ENCODE measurements around the gene PKDREJ.
"Not testable (repeated sequence)": the region's sequence is repeated elsewhere in the genome, so short reads cannot be mapped to it uniquely, and the experiment has no call there.

PKDREJ gene

DNA sequence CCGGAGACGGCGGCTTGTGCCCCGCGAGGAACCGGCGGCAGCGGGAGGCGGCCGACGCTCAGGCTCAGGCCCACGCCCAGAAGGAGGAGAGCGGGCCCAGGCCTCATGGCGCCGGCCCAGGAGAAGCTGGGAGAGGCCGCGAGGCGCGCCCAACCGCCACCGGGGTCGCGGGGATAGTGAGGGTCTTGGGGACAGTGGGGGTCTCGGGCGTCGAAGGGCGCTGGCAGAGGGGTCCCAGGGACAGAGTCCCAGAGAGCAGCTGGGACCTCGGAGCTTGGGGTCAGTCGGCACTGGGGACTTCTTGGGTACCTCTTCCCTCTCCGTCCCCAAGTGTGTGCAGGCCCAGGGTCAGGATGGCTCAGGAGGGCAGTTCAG lies at the start of gene PKDREJ:
PKDREJ (minus strand) TSS at position 128 of the 375 bp plus-strand sequence; CDS start at position 107, 21 bp downstream.
- no peak for DNase-seq

- not testable (repeated sequence) for DNase-seq
Observed at GRCh38 chr22:46312848-46313247, 49.7 kb upstream of the PKDREJ start.

DNA sequence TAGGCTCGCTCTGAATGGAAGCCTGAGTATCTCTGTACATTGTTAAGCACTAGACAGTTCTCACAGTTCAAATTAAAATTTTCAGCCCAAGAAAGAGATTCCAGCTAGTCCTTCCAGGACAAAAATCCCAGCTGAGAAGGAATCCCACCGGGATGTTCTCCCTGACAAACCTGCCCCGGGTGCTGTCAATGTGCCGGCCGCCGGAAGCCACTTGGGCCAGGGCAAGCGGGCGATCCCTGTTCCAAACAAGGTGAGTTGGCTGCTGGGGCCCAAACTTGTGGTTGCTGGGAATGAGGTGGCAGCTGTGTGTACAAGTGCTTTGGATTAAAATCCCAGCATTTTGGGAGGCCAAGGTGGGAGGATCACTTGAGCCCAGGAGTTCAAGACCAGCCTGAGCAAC lies 48.9 kb upstream of the PKDREJ start:
- no peak for DNase-seq

DNA sequence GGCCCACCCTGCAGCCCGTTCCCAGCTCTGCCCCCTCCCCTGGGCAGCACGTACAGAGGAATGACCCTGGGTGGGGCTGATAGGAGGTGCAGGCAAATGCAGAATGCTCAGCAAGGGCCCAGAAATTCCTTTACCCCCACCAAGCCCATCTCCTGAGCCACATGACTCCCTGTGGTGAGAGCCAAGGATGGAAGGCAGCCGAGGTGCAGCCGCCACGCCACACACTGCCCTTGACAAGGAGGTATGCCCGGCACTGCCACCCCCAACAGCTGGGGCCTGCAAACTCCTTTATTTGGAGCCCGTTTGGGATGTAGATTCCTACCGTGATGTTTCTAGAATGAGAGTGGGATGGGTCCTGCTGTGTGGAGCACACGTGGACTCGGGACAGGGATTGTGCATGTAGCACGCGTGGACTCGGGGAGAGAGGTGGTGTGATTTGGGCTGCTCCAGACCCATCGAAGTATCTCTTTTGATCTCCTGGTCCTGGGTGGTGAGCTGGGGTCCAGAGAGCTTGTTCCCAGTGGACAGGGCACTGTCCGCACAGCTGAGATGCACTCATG lies 46.5 kb upstream of the PKDREJ start:
- no peak for DNase-seq

GRCh38 chr22:46308283-46308988 lies 45.3 kb upstream of the PKDREJ start:
- DNase-seq, result no peak

DNA sequence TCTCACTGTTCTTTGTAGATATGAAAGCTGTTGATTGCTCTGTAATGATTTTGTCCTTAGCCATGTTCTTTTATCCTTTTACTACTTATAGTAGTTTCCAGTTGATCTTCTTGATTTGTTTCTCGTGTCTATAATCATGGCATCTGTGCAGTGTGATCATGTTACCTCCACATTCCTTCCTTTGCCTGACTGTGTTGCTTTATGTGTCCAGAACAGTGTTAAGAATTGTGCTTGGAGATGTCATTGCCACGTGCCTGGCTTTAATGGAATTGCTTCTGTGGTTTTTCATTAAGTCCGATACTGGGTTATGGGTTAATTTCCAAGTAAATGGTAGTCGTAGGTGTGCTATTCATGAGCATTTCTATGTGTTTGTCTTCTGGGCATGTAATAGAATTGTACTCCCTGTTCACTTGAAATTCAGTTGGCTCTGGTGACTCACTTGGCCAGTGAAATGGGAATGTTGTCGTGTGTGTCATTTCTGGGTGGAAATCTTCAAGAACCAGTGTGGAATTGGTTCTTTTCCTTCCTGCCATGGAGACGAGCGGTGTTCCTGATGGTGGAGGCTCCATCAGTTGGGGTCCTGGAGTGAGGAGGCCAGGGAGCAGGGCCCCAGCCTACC lies 40.3 kb upstream of the PKDREJ start:
- DNase-seq, result no peak

GRCh38 chr22:46300491-46300890 lies 37.3 kb upstream of the PKDREJ start:
- no peak for DNase-seq

- DNase-seq, result no peak
Observed at GRCh38 chr22:46299101-46299500, 36.0 kb upstream of the PKDREJ start.

- DNase-seq, result no peak
Observed at GRCh38 chr22:46297151-46297812, 34.1 kb upstream of the PKDREJ start.

- peak; percentile 89 for DNase-seq
Observed at GRCh38 chr22:46296257-46297150, 33.4 kb upstream of the PKDREJ start, which contains the start of gene GTSE1. GTSE1 (plus strand) TSS chr22:46296870; CDS start chr22:46297401, 531 bp downstream.

DNA sequence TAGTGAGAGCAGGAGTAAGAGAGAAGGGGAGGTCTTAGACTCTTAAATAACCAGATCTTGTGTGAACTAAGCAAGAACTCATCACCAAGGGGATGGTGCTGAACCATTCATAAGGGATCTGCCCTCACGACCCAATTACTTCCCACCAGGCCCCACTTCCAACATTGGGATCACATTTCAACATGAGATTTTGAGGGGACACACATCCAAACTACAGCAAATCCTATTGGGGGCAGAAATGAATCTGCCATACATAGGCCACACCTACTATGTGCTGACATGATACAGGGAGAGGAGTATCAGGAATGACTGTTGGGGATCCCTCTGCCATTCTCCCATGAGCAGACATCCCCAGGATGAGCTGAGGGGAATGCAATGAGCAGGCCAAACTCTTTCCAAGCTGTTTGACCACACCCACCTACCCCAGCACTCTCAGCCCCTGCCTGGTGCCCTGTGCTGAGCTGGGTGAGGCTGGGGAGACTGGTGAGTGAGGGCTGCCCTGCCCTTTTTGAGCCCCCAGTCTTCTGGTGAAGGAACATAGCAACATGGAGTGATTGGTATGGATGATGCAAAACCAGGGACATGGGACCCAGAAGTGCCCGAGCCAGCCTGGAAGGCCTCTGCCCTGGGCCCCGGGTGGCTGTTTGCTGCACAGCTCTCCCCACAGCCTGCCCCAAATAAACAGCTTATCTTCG lies 32.3 kb upstream of the PKDREJ start:
- DNase-seq, result no peak

GRCh38 chr22:46294784-46295183 lies 31.6 kb upstream of the PKDREJ start:
- DNase-seq, result no peak

DNA sequence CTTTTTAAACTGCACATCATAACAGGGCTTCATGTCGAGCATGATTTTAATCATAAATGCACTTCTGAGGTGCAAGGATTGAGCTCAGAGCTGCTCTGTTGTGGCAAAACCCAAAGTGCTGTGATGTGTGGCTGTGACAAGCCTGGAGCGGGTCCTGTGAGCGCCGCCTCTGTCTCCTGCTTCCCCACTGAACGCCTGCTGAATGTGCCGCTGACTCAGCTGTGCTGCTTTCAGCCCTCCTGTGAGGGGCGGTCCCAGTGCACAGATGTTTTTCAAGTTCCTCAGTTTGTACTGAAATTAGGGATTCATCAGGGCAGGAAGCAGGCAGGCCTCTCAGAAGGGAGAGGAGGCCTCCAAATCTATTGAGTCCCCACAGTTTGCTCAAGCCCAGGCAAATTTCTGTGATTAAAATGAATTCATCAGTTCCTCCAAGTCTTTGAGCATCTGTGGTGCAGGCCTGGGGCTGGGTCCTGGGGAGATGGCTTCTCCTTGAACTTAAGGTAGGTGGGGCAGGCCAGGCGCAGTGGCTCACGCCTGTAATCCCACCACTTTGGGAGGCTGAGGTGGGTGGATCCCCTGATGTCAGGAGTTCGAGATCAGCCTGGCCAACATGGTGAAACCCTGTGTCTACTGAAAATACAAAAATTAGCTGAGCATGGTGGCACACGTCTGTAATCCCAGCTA lies 30.6 kb upstream of the PKDREJ start:
- DNase-seq, result no peak

GRCh38 chr22:46292732-46293131 lies 29.6 kb upstream of the PKDREJ start:
- no peak for DNase-seq

GRCh38 chr22:46292173-46292572 lies 29.0 kb upstream of the PKDREJ start:
- no peak for DNase-seq

GRCh38 chr22:46290843-46291785 lies 28.0 kb upstream of the PKDREJ start:
- DNase-seq, result no peak

- no peak for DNase-seq
Observed at GRCh38 chr22:46290121-46290842, 27.1 kb upstream of the PKDREJ start.

GRCh38 chr22:46289244-46289891 lies 26.2 kb upstream of the PKDREJ start:
- no peak for DNase-seq

DNA sequence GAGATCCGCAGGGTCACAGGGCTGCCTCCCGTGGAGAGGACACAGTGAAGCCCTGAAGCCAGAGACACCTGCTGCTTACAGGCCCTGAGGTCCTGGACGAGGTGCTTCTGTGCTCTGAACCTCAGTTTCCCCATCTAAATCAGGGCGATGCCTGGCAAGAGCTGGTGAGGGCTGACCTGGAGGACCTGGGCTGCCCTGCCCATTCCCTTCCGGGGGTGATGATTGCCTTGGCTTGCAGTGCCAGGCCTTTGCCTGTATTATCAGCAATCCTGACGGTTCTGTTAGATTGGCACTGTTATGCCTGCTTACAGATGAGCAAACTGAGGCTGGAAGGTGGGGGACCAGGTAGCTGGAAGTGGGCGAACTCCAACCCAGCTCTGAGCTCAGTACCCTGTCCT lies 25.7 kb upstream of the PKDREJ start:
- no peak for DNase-seq

Measured in NCI-H774 (cell line).